ENCODE results near the gene ASB13.

GRCh38 chr10:5669604-5670003 is 3.2 kb upstream of the ASB13 start:
- TF ChIP-seq SIN3A (IDR thresholded peaks at IDR 0.05; ENCODE audit: low read depth, low read length) (no peak), NR2C1 (IDR thresholded peaks at IDR 0.05) (no peak), KAT2A (conservative IDR thresholded peaks at IDR 0.05; ENCODE audit: control insufficient read depth, low read depth, low read length) (no peak)
